Activated CD8-positive, alpha-beta memory T cell treated with anti-CD3 and anti-CD28 coated beads for 24 hours (primary cell): ENCODE results near the gene ARL2BP.

Experiments used
- DNase-seq: peaks from one replicate; pipeline ENCODE4 v3.0.0-alpha.2; 2020

Gene ARL2BP

GRCh38 chr16:57284952-57285363 lies 39.9 kb downstream of the ARL2BP start:
- DNase-seq, result no peak

- no peak for DNase-seq
Observed at GRCh38 chr16:57285379-57285778, 40.3 kb downstream of the ARL2BP start.

GRCh38 chr16:57289391-57290257 lies 44.6 kb downstream of the ARL2BP start:
- DNase-seq, result no peak

- DNase-seq, result peak; percentile 67
Observed at GRCh38 chr16:57297856-57298255, 52.8 kb downstream of the ARL2BP start.

GRCh38 chr16:57299009-57299718 lies 54.1 kb downstream of the ARL2BP start:
- no peak for DNase-seq

GRCh38 chr16:57299719-57300386 lies 54.8 kb downstream of the ARL2BP start:
- DNase-seq, result peak; percentile 95

GRCh38 chr16:57300387-57301125 lies 55.5 kb downstream of the ARL2BP start:
- DNase-seq, result peak; percentile 100

GRCh38 chr16:57301126-57301817 lies 56.2 kb downstream of the ARL2BP start:
- DNase-seq, result no peak
